Activated T-helper 1 cell treated with anti-CD3 and anti-CD28 coated beads, Interleukin-12 subunit alpha, Interleukin-12 subunit beta, Interleukin-2, Interleukin-4 antibody, amounts not matched to agents 30 ng/mL and 10 ng/mL and 1 ng/mL, durations not matched to agents 14 hours and 24 hours and 36 hours (primary cell): Measurements from ENCODE around the gene IGSF9. TPM values are rescaled to one million over a fixed set of nuclear protein-coding genes. Genes with fewer than 3 reads are reported as not detected.
"Not testable (repeated sequence)": the region's sequence is repeated elsewhere in the genome, so short reads cannot be mapped to it uniquely, and the experiment has no call there.

Experiments used
- DNase-seq: peaks from one replicate; pipeline ENCODE4 v3.0.0; 2021; ENCODE audit warnings: low spot score
- H3K27ac Mint-ChIP-seq: one replicate; pipeline ENCODE4 v1.8.0; 2021; ENCODE audit warnings: mild to moderate bottlenecking, mixed read lengths
- H3K27me3 Mint-ChIP-seq: one replicate; pipeline ENCODE4 v1.8.0; 2022; ENCODE audit warnings: mild to moderate bottlenecking, moderate library complexity, mixed read lengths; ENCODE audit not compliant: insufficient read depth
- H3K36me3 Mint-ChIP-seq: one replicate; pipeline ENCODE4 v1.8.0; 2021; ENCODE audit warnings: low read depth, mixed read lengths
- H3K4me1 Mint-ChIP-seq: one replicate; pipeline ENCODE4 v1.8.0; 2021; ENCODE audit warnings: low read depth, mixed read lengths
- H3K4me3 Mint-ChIP-seq: one replicate; pipeline ENCODE4 v1.8.0; 2021; ENCODE audit warnings: mild to moderate bottlenecking, moderate library complexity, mixed read lengths
- H3K9me3 Mint-ChIP-seq: one replicate; pipeline ENCODE4 v1.8.0; 2021; ENCODE audit warnings: mixed read lengths
- intact Hi-C: fragments of 100-400 bp; cut with micrococcal nuclease; formaldehyde crosslinking; loops from one replicate; pipeline ENCODE4 v1.15.1; 2024
- total RNA-seq: library from RNA; stranded (reverse); gene quantifications from 2 replicates; pipeline ENCODE4 v1.2.3, GENCODE V29; 2022

IGSF9 gene
- total RNA-seq, 1 donor from 2014 or later: not detected

DNA sequence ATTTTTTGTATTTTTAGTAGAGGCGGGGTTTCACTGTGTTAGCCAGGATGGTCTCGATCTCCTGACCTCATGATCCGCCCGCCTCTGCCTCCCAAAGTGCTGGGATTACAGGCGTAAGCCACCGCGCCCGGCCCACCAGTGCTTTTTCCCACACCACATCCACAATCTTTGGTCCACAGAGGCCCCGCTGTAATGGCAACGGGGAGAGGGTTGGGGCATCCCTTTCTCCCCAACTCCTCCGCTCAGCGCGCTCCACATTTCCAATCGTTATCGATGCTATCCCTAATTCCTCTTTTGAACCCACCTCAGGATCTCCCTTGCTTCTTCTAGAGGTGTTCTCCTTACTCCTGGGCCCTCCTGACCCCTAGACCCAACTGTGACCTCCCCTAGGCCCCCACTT, 45.8 kb downstream of the IGSF9 start:
- Mint-ChIP-seq H3K27me3 (peaks cover 19% of the 10 kb centered on the region), H3K27ac (peak overlapping the region; percentile 55)
- intact Hi-C loops, H3K4me1 Mint-ChIP-seq, H3K9me3 Mint-ChIP-seq, DNase-seq, H3K36me3 Mint-ChIP-seq, H3K4me3 Mint-ChIP-seq: not testable (repeated sequence)

- Mint-ChIP-seq H3K4me1 (peaks cover 9% of the 10 kb centered on the region), H3K27ac (no peak overlapping the region), H3K4me3 (no peak overlapping the region), H3K27me3 (peaks cover 17% of the 10 kb centered on the region), H3K36me3 (no peaks in the 10 kb centered on the region), H3K9me3 (no peaks in the 10 kb centered on the region)
- intact Hi-C loops: no loop called here
- no peak for DNase-seq
Measured at GRCh38 chr1:159898527-159898926, 46.9 kb downstream of the IGSF9 start.

- intact Hi-C loops: no loop called here
- peaks cover 15% of the 10 kb centered on the region for H3K27me3 Mint-ChIP-seq
Measured at GRCh38 chr1:159897962-159898361, 47.5 kb downstream of the IGSF9 start.

GRCh38 chr1:159896546-159896930, 48.9 kb downstream of the IGSF9 start:
- no peaks in the 10 kb centered on the region for H3K9me3 Mint-ChIP-seq
- H3K27ac Mint-ChIP-seq: no peak overlapping the region
- DNase-seq: no peak
- H3K4me3 Mint-ChIP-seq: no peak overlapping the region
- intact Hi-C loops: no loop called here
- H3K27me3 Mint-ChIP-seq: peaks cover 15% of the 10 kb centered on the region
- peaks cover 11% of the 10 kb centered on the region for H3K4me1 Mint-ChIP-seq
- no peaks in the 10 kb centered on the region for H3K36me3 Mint-ChIP-seq

More at GRCh38 chr1:159897962-159898361, 47.5 kb downstream of the IGSF9 start:
- Mint-ChIP-seq H3K9me3 (no peaks in the 10 kb centered on the region), H3K27ac (no peak overlapping the region), H3K4me1 (peaks cover 9% of the 10 kb centered on the region), H3K36me3 (no peaks in the 10 kb centered on the region), H3K4me3 (no peak overlapping the region)
- DNase-seq: no peak

DNA sequence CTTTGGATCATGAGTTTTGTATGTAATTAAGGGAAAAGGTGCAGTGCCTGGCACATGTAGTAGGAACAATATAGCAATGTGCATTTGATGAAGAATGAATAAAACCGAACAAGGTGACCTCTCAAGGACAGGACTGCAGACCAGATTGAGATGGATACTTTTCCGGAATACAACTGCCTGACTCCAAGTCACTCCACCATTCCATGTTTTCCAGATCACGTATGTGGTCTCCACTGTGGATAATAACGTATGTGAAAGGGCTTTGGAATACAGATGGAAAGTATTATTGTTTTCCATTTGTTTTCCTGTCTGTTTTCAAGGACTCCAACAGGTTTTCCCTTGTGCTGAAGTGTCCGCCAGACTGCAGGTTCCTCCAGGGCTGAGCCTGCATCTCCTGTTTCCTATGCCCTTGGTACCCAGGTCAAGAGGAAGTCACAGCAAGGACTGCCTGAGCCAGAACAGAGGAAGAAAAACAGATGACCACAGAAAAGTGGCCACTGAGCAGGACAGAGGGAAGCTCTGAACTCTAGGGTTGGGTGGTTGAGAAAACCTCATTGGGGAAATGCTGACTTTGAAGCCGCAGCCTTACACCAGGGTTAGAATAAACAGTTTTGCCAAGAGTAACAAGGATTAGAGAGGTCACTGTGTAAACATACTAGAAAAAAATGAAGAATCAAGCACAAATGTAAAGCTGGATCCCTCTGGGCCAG, 49.4 kb downstream of the IGSF9 start:
- Mint-ChIP-seq H3K27ac (no peak overlapping the region), H3K27me3 (peaks cover 15% of the 10 kb centered on the region), H3K4me1 (peaks cover 13% of the 10 kb centered on the region), H3K9me3 (no peaks in the 10 kb centered on the region), H3K36me3 (no peaks in the 10 kb centered on the region), H3K4me3 (no peak overlapping the region)
- DNase-seq: no peak
- intact Hi-C loops: no loop called here

DNA sequence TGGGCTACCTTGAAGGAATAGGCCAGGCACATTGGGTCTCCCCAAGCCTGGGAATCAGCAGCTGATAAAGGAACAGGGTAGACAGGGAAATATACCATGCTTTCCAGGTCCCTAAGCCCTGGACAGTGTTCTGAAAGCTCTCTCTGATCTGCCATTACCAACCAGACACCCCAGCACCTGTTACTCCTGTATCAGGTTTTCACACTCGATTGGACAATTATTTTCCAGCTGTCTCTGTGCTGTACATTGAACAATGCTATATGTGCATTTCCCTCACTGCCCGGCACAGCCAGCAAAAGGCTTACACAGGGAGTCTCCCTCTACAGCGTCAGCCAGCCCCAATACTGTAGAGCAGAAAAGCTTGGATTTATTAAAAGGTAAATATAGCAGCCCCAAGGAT, 50.1 kb downstream of the IGSF9 start:
- DNase-seq: no peak
- intact Hi-C loops: no loop called here
- peaks cover 7% of the 10 kb centered on the region for H3K4me1 Mint-ChIP-seq
- H3K27me3 Mint-ChIP-seq: peaks cover 15% of the 10 kb centered on the region
- no peaks in the 10 kb centered on the region for H3K36me3 Mint-ChIP-seq
- H3K4me3 Mint-ChIP-seq: no peak overlapping the region
- no peak overlapping the region for H3K27ac Mint-ChIP-seq
- no peaks in the 10 kb centered on the region for H3K9me3 Mint-ChIP-seq

- Mint-ChIP-seq H3K4me1 (peaks cover 12% of the 10 kb centered on the region), H3K36me3 (no peaks in the 10 kb centered on the region), H3K9me3 (no peaks in the 10 kb centered on the region), H3K27me3 (peaks cover 18% of the 10 kb centered on the region), H3K27ac (no peak overlapping the region), H3K4me3 (no peak overlapping the region)
- DNase-seq: no peak
- intact Hi-C loops: loop anchor here (1.0 to 5.0 kb wide), 2 partner anchors 114 to 731 kb away; no protein-coding TSS in a partner anchor
Measured at GRCh38 chr1:159892944-159893343, 52.5 kb downstream of the IGSF9 start.

DNA sequence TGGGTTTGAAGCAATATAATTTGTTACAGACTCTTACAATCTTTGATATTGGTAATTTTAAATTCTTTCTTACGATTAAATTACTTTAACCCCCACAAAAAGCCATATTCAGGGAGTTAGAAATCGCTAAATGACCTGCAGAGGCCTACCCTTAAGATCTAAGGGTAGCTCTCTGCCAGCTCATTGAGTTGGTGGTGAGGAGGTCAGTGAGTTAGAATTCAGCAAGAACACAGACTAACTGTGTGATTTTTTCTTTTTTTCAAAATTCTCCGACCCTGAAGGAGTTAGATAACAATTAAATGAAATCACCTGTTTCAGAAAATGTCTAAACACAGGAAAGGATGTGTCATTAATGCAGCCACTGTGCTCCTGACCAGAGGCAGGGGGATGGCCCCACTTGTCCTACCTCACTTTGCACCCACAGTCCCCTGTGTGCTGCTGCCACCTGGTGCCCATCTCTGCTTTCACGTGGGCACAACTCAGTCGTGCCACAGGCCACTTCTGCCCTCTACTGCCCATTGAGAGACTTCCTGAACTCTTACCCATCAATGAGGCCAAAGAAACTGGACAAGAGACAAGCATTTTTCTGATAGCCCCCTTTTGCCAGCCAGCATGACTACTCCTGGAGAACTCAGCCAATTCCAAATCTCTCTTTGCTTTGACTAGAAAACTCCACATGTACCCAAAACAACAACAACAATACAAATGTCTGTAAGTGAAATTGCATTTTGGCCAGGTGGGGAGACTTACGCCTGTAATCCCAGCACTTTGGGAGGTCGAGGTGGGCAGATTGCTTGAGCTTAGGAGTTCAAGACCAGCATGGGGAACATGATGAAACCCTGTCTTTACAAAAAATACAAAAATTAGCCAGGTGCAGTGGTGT, 53.9 kb downstream of the IGSF9 start:
- Mint-ChIP-seq H3K4me3 (no peak overlapping the region), H3K27ac (no peak overlapping the region)

DNA sequence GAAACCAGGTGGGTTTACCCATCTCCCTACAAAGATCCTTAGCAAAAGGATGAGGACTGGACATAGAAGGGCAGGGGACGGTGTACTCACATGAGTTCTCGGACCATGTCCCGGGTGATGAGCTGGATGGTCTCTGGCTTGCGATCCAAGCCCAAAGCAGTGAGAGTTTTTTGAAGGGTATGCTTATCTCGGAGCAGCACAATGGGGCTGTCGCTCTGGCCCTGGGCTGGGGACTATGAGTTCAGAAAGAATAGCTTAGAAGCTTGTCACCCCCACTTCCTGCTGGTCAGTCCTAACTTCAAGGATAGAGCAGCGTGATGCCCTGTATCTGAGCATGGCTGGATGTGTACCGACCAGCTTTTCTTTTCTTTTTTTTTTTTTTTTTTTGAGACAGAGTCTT, 55.0 kb downstream of the IGSF9 start:
- H3K4me3 Mint-ChIP-seq: no peak overlapping the region
- no peaks in the 10 kb centered on the region for H3K36me3 Mint-ChIP-seq

More for the DNA sequence above, 53.9 kb downstream of the IGSF9 start:
- peaks cover 17% of the 10 kb centered on the region for H3K27me3 Mint-ChIP-seq
- no peaks in the 10 kb centered on the region for H3K9me3 Mint-ChIP-seq
- H3K36me3 Mint-ChIP-seq: no peaks in the 10 kb centered on the region
- H3K4me1 Mint-ChIP-seq: peaks cover 12% of the 10 kb centered on the region
- intact Hi-C loops: loop anchor here (1.0 to 5.0 kb wide), 4 partner anchors 93 to 729 kb away; partner anchors contain the start of gene DUSP23
- DNase-seq: peak; percentile 64

DNA sequence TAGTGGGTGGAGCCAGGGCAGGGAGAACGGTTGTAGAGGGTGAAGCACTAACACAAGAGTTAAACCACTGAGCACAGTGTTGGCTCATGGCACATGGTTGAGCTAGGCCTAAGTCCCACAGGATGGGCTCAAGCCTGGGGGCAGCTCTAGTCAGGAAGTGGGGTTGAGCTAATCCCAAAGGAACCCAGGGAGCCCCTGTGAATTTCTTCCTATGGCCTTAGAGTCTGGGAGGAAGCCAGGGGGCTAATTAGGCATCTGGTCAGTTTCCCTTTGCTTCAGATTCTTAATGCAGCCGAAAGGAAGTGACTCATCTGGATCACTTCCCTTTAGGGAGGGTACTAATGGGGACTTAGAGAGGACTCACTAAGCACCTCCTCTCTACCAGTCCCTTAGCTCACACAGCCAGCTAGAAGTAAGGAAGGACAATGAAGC, 55.6 kb downstream of the IGSF9 start:
- H3K4me1 Mint-ChIP-seq: peaks cover 12% of the 10 kb centered on the region
- DNase-seq: no peak
- H3K27ac Mint-ChIP-seq: no peak overlapping the region
- H3K9me3 Mint-ChIP-seq: no peaks in the 10 kb centered on the region
- no peak overlapping the region for H3K4me3 Mint-ChIP-seq
- intact Hi-C loops: loop anchor here (2.0 to 5.0 kb wide), 2 partner anchors 63 to 728 kb away; partner anchors contain the start of gene SLAMF8
- H3K27me3 Mint-ChIP-seq: peaks cover 10% of the 10 kb centered on the region
- no peaks in the 10 kb centered on the region for H3K36me3 Mint-ChIP-seq

More for the DNA sequence above, 55.0 kb downstream of the IGSF9 start:
- intact Hi-C loops: loop anchor here (5.0 kb wide), 1 partner anchor 728 kb away; no protein-coding TSS in a partner anchor
- H3K9me3 Mint-ChIP-seq: no peaks in the 10 kb centered on the region
- H3K27ac Mint-ChIP-seq: no peak overlapping the region
- DNase-seq: no peak
- peaks cover 15% of the 10 kb centered on the region for H3K27me3 Mint-ChIP-seq
- H3K4me1 Mint-ChIP-seq: peaks cover 12% of the 10 kb centered on the region

GRCh38 chr1:159889202-159889601, 56.2 kb downstream of the IGSF9 start:
- H3K36me3 Mint-ChIP-seq: no peaks in the 10 kb centered on the region

GRCh38 chr1:159884296-159884695, 61.1 kb downstream of the IGSF9 start:
- H3K27me3 Mint-ChIP-seq: peaks cover 10% of the 10 kb centered on the region
- H3K4me1 Mint-ChIP-seq: no peaks in the 10 kb centered on the region
- H3K36me3 Mint-ChIP-seq: no peaks in the 10 kb centered on the region
- intact Hi-C loops: no loop called here
- DNase-seq: no peak
- H3K27ac Mint-ChIP-seq: no peak overlapping the region
- H3K4me3 Mint-ChIP-seq: no peak overlapping the region
- no peaks in the 10 kb centered on the region for H3K9me3 Mint-ChIP-seq

More at GRCh38 chr1:159889202-159889601, 56.2 kb downstream of the IGSF9 start:
- no peak for DNase-seq
- peaks cover 13% of the 10 kb centered on the region for H3K27me3 Mint-ChIP-seq
- peaks cover 12% of the 10 kb centered on the region for H3K4me1 Mint-ChIP-seq
- no peak overlapping the region for H3K27ac Mint-ChIP-seq
- intact Hi-C loops: loop anchor here (2.0 kb wide), 1 partner anchor 62 kb away; the partner anchor contains the start of gene SLAMF8
- no peak overlapping the region for H3K4me3 Mint-ChIP-seq
- H3K9me3 Mint-ChIP-seq: no peaks in the 10 kb centered on the region

- H3K36me3 Mint-ChIP-seq: no peaks in the 10 kb centered on the region
- H3K4me1 Mint-ChIP-seq: no peaks in the 10 kb centered on the region
- H3K27ac Mint-ChIP-seq: no peak overlapping the region
- H3K27me3 Mint-ChIP-seq: peaks cover 11% of the 10 kb centered on the region
- no peak for DNase-seq
- no peak overlapping the region for H3K4me3 Mint-ChIP-seq
- intact Hi-C loops: no loop called here
- no peaks in the 10 kb centered on the region for H3K9me3 Mint-ChIP-seq
Measured at GRCh38 chr1:159883134-159883533, 62.3 kb downstream of the IGSF9 start.
